SK-N-SH (cell line): ENCODE data around the gene CLN6. TPM values are rescaled to one million over a fixed set of nuclear protein-coding genes. Genes with fewer than 3 reads are reported as not detected.

Experiments used
- CTCF ChIA-PET: fragments of 300-600, 350-600 bp; formaldehyde crosslinking; extraction: SDS; loops from one replicate; lab custom pipeline; 2021; lab: Yijun Ruan, JAX
- POLR2A ChIA-PET: fragments of 350-600 bp; sonication (Branson Sonifier 250); formaldehyde crosslinking; extraction: SDS; loops from one replicate; lab custom pipeline; 2020; ENCODE audit warnings: antibody characterized with exemption, inconsistent platforms; lab: Yijun Ruan, JAX
- DNase-seq: peaks from one replicate; pipeline ENCODE4 v3.0.0; 2012
- H2AFZ ChIP-seq: fragments of 200-600 bp; sonication (generic); 2 replicates; pipeline ENCODE4 v1.8.1; 2016; ENCODE audit warnings: antibody characterized with exemption, mild to moderate bottlenecking, low read depth
- H3F3A ChIP-seq: fragments of 200-600 bp; sonication (generic); replicated peaks from 2 replicates; pipeline ENCODE3; 2016; ENCODE audit warnings: antibody characterized with exemption, mild to moderate bottlenecking; ENCODE audit not compliant: insufficient read depth
- H3K27ac ChIP-seq, 2 experiments: fragments of 200-500 bp in 1 of 2; fragments of 200-600 bp in 1 of 2; sonication (Bioruptor generic) in 1 of 2; sonication (generic), shearing (Covaris generic) in 1 of 2; 2 replicates each; pipeline versions ENCODE4 v1.5.1 to v1.6.1; 2014 to 2016; ENCODE audit warnings: low read depth in 2 of 2, inconsistent platforms in 1 of 2, low read length in 1 of 2, mild to moderate bottlenecking in 1 of 2, mixed read lengths in 1 of 2
- H3K27me3 ChIP-seq: fragments of 200-600 bp; sonication (generic), shearing (Covaris generic); 2 replicates; pipeline ENCODE4 v1.6.1; 2016; ENCODE audit warnings: mixed run types; ENCODE audit not compliant: insufficient read depth
- H3K36me3 ChIP-seq, 2 experiments: fragments of 200-500 bp in 1 of 2; fragments of 200-600 bp in 1 of 2; sonication (Bioruptor generic) in 1 of 2; sonication (generic) in 1 of 2; replicated peaks in 1 of 2; 2 replicates each; pipeline versions ENCODE3 to v1.5.1; 2014 to 2016; ENCODE audit warnings: low read length in 1 of 2, mild to moderate bottlenecking in 1 of 2; ENCODE audit not compliant: insufficient read depth in 2 of 2, control insufficient read depth in 1 of 2
- H3K4me1 ChIP-seq, 2 experiments: fragments of 200-500 bp in 1 of 2; fragments of 200-600 bp in 1 of 2; sonication (Bioruptor generic) in 1 of 2; sonication (generic), shearing (Covaris generic) in 1 of 2; 2 replicates each; pipeline versions ENCODE4 v1.5.1 to v1.6.1; 2014 to 2016; ENCODE audit warnings: low read depth in 1 of 2, low read length in 1 of 2, mixed run types in 1 of 2; ENCODE audit not compliant: insufficient read depth in 2 of 2, control insufficient read depth in 1 of 2
- H3K4me2 ChIP-seq: fragments of 200-600 bp; sonication (generic), shearing (Covaris generic); 2 replicates; pipeline ENCODE4 v1.6.1; 2017; ENCODE audit warnings: mixed run types
- H3K4me3 ChIP-seq, 2 experiments: fragments of 200-500 bp in 1 of 2; fragments of 200-600 bp in 1 of 2; sonication (Bioruptor generic) in 1 of 2; sonication (generic), shearing (Covaris generic) in 1 of 2; 2 replicates each; pipeline versions ENCODE4 v1.5.1 to v1.8.1; 2014 to 2016; ENCODE audit warnings: low read depth in 2 of 2, inconsistent platforms in 1 of 2, low read length in 1 of 2, mild to moderate bottlenecking in 1 of 2, mixed read lengths in 1 of 2, moderate library complexity in 1 of 2
- H3K79me2 ChIP-seq: fragments of 200-600 bp; sonication (generic); 2 replicates; pipeline ENCODE4 v1.8.1; 2017; ENCODE audit warnings: mild to moderate bottlenecking; ENCODE audit not compliant: insufficient read depth
- H3K9ac ChIP-seq: fragments of 200-600 bp; sonication (generic); 2 replicates; pipeline ENCODE4 v1.6.1; 2017; ENCODE audit warnings: mixed run types
- H3K9me2 ChIP-seq: fragments of 200-600 bp; sonication (generic); 2 replicates; pipeline ENCODE4 v1.6.1; 2017; ENCODE audit warnings: mixed run types
- H3K9me3 ChIP-seq: fragments of 200-600 bp; sonication (generic); 2 replicates; pipeline ENCODE4 v1.6.1; 2017; ENCODE audit warnings: mixed run types, mild to moderate bottlenecking, moderate library complexity
- H4K20me1 ChIP-seq: fragments of 200-600 bp; sonication (generic); 2 replicates; pipeline ENCODE4 v1.6.1; 2017; ENCODE audit warnings: mild to moderate bottlenecking, mixed run types; ENCODE audit not compliant: insufficient read depth
- CHD2 ChIP-seq: fragments of 150-350 bp; IDR thresholded peaks from 2 replicates; pipeline ENCODE4 v1.6.1; 2018; ENCODE audit warnings: low read length; ENCODE audit not compliant: partially characterized antibody
- EZH2phosphoT487 ChIP-seq: fragments of 200-600 bp; sonication (generic); IDR thresholded peaks from 2 replicates; pipeline ENCODE4 v1.6.1; 2017; ENCODE audit warnings: low read depth, mixed run types, mild to moderate bottlenecking, antibody characterized with exemption, moderate library complexity, borderline replicate concordance
- FOSL2 ChIP-seq: IDR thresholded peaks from 2 replicates; pipeline ENCODE4 v1.4.0; 2012; ENCODE audit warnings: low read depth, mild to moderate bottlenecking, moderate library complexity, borderline replicate concordance
- FOXJ3 ChIP-seq: sonication (generic); formaldehyde crosslinking; IDR thresholded peaks from 2 replicates; pipeline ENCODE4 v1.5.1; 2020; ENCODE audit warnings: mild to moderate bottlenecking, missing genetic modification reagents
- FOXM1 ChIP-seq: IDR thresholded peaks from 2 replicates; pipeline ENCODE4 v1.4.0; 2012; ENCODE audit warnings: low read depth, mild to moderate bottlenecking
- GABPA ChIP-seq: IDR thresholded peaks from 2 replicates; pipeline ENCODE4 v1.4.0; 2012; ENCODE audit warnings: low read depth, mild to moderate bottlenecking
- GATA2 ChIP-seq: sonication (generic); formaldehyde crosslinking; IDR thresholded peaks from 2 replicates; pipeline ENCODE4 v1.5.0; 2020; ENCODE audit warnings: mild to moderate bottlenecking, missing genetic modification reagents
- JUND ChIP-seq: IDR thresholded peaks from 2 replicates; pipeline ENCODE4 v1.4.0; 2012
- MAX ChIP-seq: IDR thresholded peaks from 2 replicates; pipeline ENCODE4 v1.4.0; 2012; ENCODE audit warnings: low read depth
- MEF2A ChIP-seq: IDR thresholded peaks from 2 replicates; pipeline ENCODE4 v1.4.0; 2012; ENCODE audit warnings: low read depth, borderline replicate concordance
- NFIC ChIP-seq: IDR thresholded peaks from 2 replicates; pipeline ENCODE4 v1.4.0; 2012; ENCODE audit warnings: borderline replicate concordance
- NRF1 ChIP-seq: IDR thresholded peaks from 2 replicates; pipeline ENCODE4 v1.6.1; 2012; ENCODE audit warnings: low read depth, mild to moderate bottlenecking, low read length
- RXRA ChIP-seq: IDR thresholded peaks from 2 replicates; pipeline ENCODE4 v1.4.0; 2012; ENCODE audit warnings: low read depth, mild to moderate bottlenecking, borderline replicate concordance
- SIN3A ChIP-seq: IDR thresholded peaks from 2 replicates; pipeline ENCODE4 v1.6.1; 2012; ENCODE audit warnings: low read depth, mild to moderate bottlenecking, low read length, moderate library complexity, borderline replicate concordance
- SMC3 ChIP-seq: IDR thresholded peaks from 2 replicates; pipeline ENCODE4 v1.6.1; 2012; ENCODE audit warnings: low read depth, low read length, improper control_type of control experiment
- TEAD4 ChIP-seq: IDR thresholded peaks from 2 replicates; pipeline ENCODE4 v1.4.0; 2012; ENCODE audit warnings: mild to moderate bottlenecking, borderline replicate concordance; ENCODE audit not compliant: insufficient read depth
- YY1 ChIP-seq: IDR thresholded peaks from 2 replicates; pipeline ENCODE4 v1.4.0; 2012; ENCODE audit warnings: low read depth, mild to moderate bottlenecking
- ZBTB33 ChIP-seq: IDR thresholded peaks from 2 replicates; pipeline ENCODE4 v1.4.0; 2012; ENCODE audit warnings: low read depth, borderline replicate concordance
- WGBS: methylation state at CpG from one replicate; pipeline ENCODE4 v1.1.6; 2017; ENCODE audit warnings: low lambda C conversion rate; 5-methylcytosine and 5-hydroxymethylcytosine counted together
- polyA plus RNA-seq, 3 experiments: library from polyadenylated mRNA; depleted of rRNA; stranded (reverse); fragments of >200 nt; gene quantifications; 2 replicates each; pipeline ENCODE4 v1.2.3, GENCODE V29; 2012
- TF ChIP-seq, protein P1 (sequence below): IDR thresholded peaks from 2 replicates; pipeline ENCODE4; 2012

Gene CLN6
- polyA plus RNA-seq, 1 of the 3 experiments (the other 2 are of a cell fraction), result 27.5 TPM

GRCh38 chr15:68224108-68224507 lies 5.4 kb downstream of the CLN6 start:
- Histone ChIP-seq H3K79me2 (peaks cover 75% of the 10 kb centered on the region), H3K4me1 (peaks cover 6 to 12% of the 10 kb centered on the region in 2 experiments; a peak in 1 of 4 replicates), H3K9me3 (no peaks in the 10 kb centered on the region), H3K4me2 (no peak overlapping the region), H3K4me3 (no peak overlapping the region), H3K36me3 (no peaks in the 10 kb centered on the region), H3K9ac (no peak overlapping the region), H4K20me1 (peaks cover 12% of the 10 kb centered on the region; the same call in 1 of the 2 replicates), H3K27ac (no peak overlapping the region), H3K27me3 (no peaks in the 10 kb centered on the region), H3K9me2 (no peaks in the 10 kb centered on the region), H2AFZ (no peak overlapping the region), H3F3A (peaks cover 4% of the 10 kb centered on the region)
- DNase-seq, result no peak
- 64% methylated on average over 3 of the region's 3 CpGs for WGBS
- TF ChIP-seq FOXJ3 (CRISPR knock-in tag) (no peak), FOSL2 (no peak), MAX (no peak), YY1 (no peak), NFIC (no peak), SIN3A (no peak), CHD2 (no peak), SMC3 (no peak), TEAD4 (no peak), GABPA (no peak), NRF1 (no peak), FOXM1 (no peak), RXRA (no peak), GATA2 (CRISPR knock-in tag) (no peak), MEF2A (no peak), JUND (no peak), ZBTB33 (no peak), EZH2phosphoT487 (no peak)
- TF ChIP-seq, protein P1, sequence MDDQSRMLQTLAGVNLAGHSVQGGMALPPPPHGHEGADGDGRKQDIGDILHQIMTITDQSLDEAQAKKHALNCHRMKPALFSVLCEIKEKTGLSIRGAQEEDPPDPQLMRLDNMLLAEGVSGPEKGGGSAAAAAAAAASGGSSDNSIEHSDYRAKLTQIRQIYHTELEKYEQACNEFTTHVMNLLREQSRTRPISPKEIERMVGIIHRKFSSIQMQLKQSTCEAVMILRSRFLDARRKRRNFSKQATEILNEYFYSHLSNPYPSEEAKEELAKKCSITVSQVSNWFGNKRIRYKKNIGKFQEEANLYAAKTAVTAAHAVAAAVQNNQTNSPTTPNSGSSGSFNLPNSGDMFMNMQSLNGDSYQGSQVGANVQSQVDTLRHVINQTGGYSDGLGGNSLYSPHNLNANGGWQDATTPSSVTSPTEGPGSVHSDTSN, result no peak
- CTCF ChIA-PET, result interaction anchor here (0.7 to 1.0 kb wide), 2 partner anchors 13 to 14 kb away, joined by 3 read pairs; no protein-coding TSS in a partner anchor
- POLR2A ChIA-PET, result no interaction called here
